ENCODE measurements around the gene UBE2L5.

- no peak for TF ChIP-seq CTCF (IDR thresholded peaks at IDR 0.05; ENCODE audit: low read depth, low read length)
- no peak for TF ChIP-seq EZH2phosphoT487 (IDR thresholded peaks at IDR 0.05; ENCODE audit: low read depth)
Measured at GRCh38 chr13:30457306-30457891, 35.1 kb downstream of the UBE2L5 start.

Data from OCI-LY3 (cell line).